ENCODE data around the gene LPCAT4. TPM values are rescaled to one million over a fixed set of nuclear protein-coding genes. Genes with fewer than 3 reads are reported as not detected.
"Not testable (repeated sequence)": the region's sequence is repeated elsewhere in the genome, so short reads cannot be mapped to it uniquely, and the experiment has no call there.

LPCAT4 gene
- total RNA-seq, 2 donors from 2014 or later, result 13.5 to 16.5 TPM

GRCh38 chr15:34376856-34377255, 9.9 kb upstream of the LPCAT4 start:
- no peak for TF ChIP-seq POLR2A (IDR thresholded peaks at IDR 0.05)
- TF ChIP-seq, protein P1, sequence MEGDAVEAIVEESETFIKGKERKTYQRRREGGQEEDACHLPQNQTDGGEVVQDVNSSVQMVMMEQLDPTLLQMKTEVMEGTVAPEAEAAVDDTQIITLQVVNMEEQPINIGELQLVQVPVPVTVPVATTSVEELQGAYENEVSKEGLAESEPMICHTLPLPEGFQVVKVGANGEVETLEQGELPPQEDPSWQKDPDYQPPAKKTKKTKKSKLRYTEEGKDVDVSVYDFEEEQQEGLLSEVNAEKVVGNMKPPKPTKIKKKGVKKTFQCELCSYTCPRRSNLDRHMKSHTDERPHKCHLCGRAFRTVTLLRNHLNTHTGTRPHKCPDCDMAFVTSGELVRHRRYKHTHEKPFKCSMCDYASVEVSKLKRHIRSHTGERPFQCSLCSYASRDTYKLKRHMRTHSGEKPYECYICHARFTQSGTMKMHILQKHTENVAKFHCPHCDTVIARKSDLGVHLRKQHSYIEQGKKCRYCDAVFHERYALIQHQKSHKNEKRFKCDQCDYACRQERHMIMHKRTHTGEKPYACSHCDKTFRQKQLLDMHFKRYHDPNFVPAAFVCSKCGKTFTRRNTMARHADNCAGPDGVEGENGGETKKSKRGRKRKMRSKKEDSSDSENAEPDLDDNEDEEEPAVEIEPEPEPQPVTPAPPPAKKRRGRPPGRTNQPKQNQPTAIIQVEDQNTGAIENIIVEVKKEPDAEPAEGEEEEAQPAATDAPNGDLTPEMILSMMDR (IDR thresholded peaks at IDR 0.05), result no peak
- WGBS, 2 donors, result 97% methylated on average over 2 of the region's 2 CpGs
- ATAC-seq (no peak), DNase-seq (no peak)
- H3K27me3 ChIP-seq, result no peaks in the 10 kb centered on the region
- H3K36me3 ChIP-seq (replicated peaks in 1 of 2; ENCODE audit: insufficient read depth in 1 of 2, low read depth in 2 of 2), result no peaks in the 10 kb centered on the region
- no peaks in the 10 kb centered on the region for H3K4me1 ChIP-seq
- H3K27ac ChIP-seq, result no peak overlapping the region
- H3K4me3 ChIP-seq, result no peak overlapping the region
- intact Hi-C loops (cut with DNase I), result no loop called here
- no peaks in the 10 kb centered on the region for H3K9me3 ChIP-seq

GRCh38 chr15:34375541-34375940, 8.5 kb upstream of the LPCAT4 start:
- H3K27me3 ChIP-seq; DNase-seq; H3K4me3 ChIP-seq; H3K4me1 ChIP-seq; H3K27ac ChIP-seq; H3K9me3 ChIP-seq; H3K36me3 ChIP-seq (replicated peaks in 1 of 2; ENCODE audit: insufficient read depth in 1 of 2, low read depth in 2 of 2); intact Hi-C loops (cut with DNase I); ATAC-seq: not testable (repeated sequence)
- 81 to 100% methylated on average over 2 of the region's 2 CpGs for WGBS, 2 donors

DNA sequence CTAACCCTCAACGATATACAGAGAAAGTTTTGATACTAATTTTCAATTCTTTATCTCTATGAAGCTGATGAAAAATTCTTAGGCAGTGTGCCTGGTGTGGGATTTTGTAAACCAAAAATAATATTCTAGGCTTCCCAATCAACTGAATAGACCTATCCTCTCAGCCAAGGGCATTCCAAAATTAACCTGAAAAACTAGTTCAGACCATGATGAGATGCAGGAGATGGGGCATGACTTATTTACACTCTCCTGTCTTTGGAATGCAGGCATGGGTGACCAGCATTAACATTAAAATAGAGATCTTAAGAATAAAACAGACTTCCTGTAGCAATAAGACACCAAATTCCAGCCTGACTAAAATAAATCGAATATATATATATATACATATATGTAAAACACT, 7.8 kb upstream of the LPCAT4 start:
- 62 to 71% methylated on average over 2 of the region's 2 CpGs for WGBS, 2 donors
- intact Hi-C loops (cut with DNase I), result no loop called here
- H3K9me3 ChIP-seq, result no peaks in the 10 kb centered on the region
- ATAC-seq (no peak), DNase-seq (no peak)
- no peaks in the 10 kb centered on the region for H3K4me1 ChIP-seq
- TF ChIP-seq, protein P1 (IDR thresholded peaks at IDR 0.05), result no peak
- no peak for TF ChIP-seq POLR2A (IDR thresholded peaks at IDR 0.05)
- no peak overlapping the region for H3K4me3 ChIP-seq
- no peaks in the 10 kb centered on the region for H3K27me3 ChIP-seq
- H3K27ac ChIP-seq, result no peak overlapping the region
- H3K36me3 ChIP-seq (replicated peaks in 1 of 2; ENCODE audit: insufficient read depth in 1 of 2, low read depth in 2 of 2), result no peaks in the 10 kb centered on the region

DNA sequence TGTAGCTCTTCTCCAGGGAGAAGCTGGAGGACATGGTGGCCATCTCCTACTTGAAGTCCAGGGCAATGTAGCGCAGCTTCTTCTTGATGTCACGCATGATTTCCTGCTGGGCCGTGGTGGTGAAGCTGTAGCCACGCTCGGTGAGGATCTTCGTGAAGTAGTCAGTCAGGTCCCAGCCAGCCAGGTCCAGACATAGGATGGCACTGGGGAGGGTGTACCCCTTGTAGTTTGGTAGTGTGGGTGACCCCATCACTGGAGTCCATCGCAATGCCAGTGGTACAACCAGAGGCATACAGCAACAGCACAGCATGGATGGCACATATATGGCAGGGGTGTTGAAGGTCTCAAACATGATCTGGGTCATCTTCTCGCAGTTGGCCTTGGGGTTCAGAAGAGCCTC, 7.0 kb upstream of the LPCAT4 start:
- ATAC-seq (no peak), DNase-seq (no peak)
- no peak overlapping the region for H3K27ac ChIP-seq
- intact Hi-C loops (cut with DNase I), result no loop called here
- TF ChIP-seq, protein P1 (IDR thresholded peaks at IDR 0.05), result no peak
- no peak for TF ChIP-seq POLR2A (IDR thresholded peaks at IDR 0.05)
- no peaks in the 10 kb centered on the region for H3K9me3 ChIP-seq
- no peaks in the 10 kb centered on the region for H3K36me3 ChIP-seq (replicated peaks in 1 of 2; ENCODE audit: insufficient read depth in 1 of 2, low read depth in 2 of 2)
- 82 to 100% methylated on average over 2 to 8 of the region's 8 CpGs for WGBS, 2 donors
- no peak overlapping the region for H3K4me3 ChIP-seq
- H3K4me1 ChIP-seq, result no peaks in the 10 kb centered on the region
- no peaks in the 10 kb centered on the region for H3K27me3 ChIP-seq

DNA sequence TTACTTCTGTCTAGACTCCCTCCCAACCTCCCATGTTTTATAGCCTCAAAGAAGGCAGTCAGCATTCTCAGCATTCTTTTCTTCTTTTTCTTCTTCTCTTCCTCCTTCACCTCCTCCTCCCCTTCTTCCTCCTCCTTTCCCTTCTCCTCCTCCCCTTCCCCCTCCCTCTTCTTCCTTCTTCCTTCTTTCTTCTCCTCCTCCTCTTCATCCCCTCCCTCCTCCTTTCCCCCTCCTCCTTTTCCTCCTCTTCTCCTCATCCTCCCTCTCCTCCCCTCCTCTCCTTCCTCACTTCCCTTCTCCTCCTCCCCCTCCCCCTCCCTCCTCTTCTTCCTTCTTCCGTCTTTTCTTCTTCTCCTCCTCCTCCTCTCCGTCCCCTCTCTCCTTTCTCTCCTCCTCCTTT, 3.6 kb upstream of the LPCAT4 start:
- no peaks in the 10 kb centered on the region for H3K36me3 ChIP-seq (replicated peaks in 1 of 2; ENCODE audit: insufficient read depth in 1 of 2, low read depth in 2 of 2)
- H3K27ac ChIP-seq, result no peak overlapping the region
- 38 to 58% methylated on average over 2 of the region's 2 CpGs for WGBS, 2 donors
- H3K4me3 ChIP-seq, result no peak overlapping the region
- intact Hi-C loops (cut with DNase I), result no loop called here
- DNase-seq, result no peak
- TF ChIP-seq POLR2A (IDR thresholded peaks at IDR 0.05), result no peak
- H3K9me3 ChIP-seq, result no peaks in the 10 kb centered on the region
- ATAC-seq, result no peak
- peaks cover 17% of the 10 kb centered on the region for H3K4me1 ChIP-seq
- no peaks in the 10 kb centered on the region for H3K27me3 ChIP-seq

- 51 to 60% methylated on average over 2 of the region's 2 CpGs for WGBS, 2 donors
- H3K27ac ChIP-seq, result no peak overlapping the region
- H3K27me3 ChIP-seq, result no peaks in the 10 kb centered on the region
- TF ChIP-seq, protein P1 (IDR thresholded peaks at IDR 0.05), result no peak
- TF ChIP-seq POLR2A (IDR thresholded peaks at IDR 0.05), result no peak
- H3K4me3 ChIP-seq, result no peak overlapping the region
- DNase-seq (no peak), ATAC-seq (no peak)
- no peaks in the 10 kb centered on the region for H3K36me3 ChIP-seq (replicated peaks in 1 of 2; ENCODE audit: insufficient read depth in 1 of 2, low read depth in 2 of 2)
- peaks cover 20% of the 10 kb centered on the region for H3K4me1 ChIP-seq
- H3K9me3 ChIP-seq, result no peaks in the 10 kb centered on the region
- intact Hi-C loops (cut with DNase I), result no loop called here
Observed at GRCh38 chr15:34370129-34370528, 3.1 kb upstream of the LPCAT4 start.
